GM23338 (cell line): Measurements from ENCODE around the gene HDAC8. TPM values are rescaled to one million over a fixed set of nuclear protein-coding genes. Genes with fewer than 3 reads are reported as not detected.

ENCODE experiments used
- ATAC-seq: fragments of 200-7000 bp; cut with Tn5 transposase; 3 replicates; pipeline ENCODE4 v1.9.1; 2020
- DNase-seq: peaks from one replicate; pipeline ENCODE4 v3.0.0-alpha.2; 2015; ENCODE audit warnings: low spot score
- H2AFZ ChIP-seq: fragments of 200-600 bp; sonication (generic); 2 replicates; pipeline ENCODE4 v1.8.0; 2016; ENCODE audit warnings: antibody characterized with exemption, mild to moderate bottlenecking, moderate library complexity
- H3F3A ChIP-seq: fragments of 200-600 bp; sonication (generic); replicated peaks from 2 replicates; pipeline ENCODE4 v1.8.0; 2017; ENCODE audit warnings: antibody characterized with exemption, mixed run types, low read depth
- H3K27ac ChIP-seq: fragments of 200-600 bp; sonication (generic); 2 replicates; pipeline ENCODE4 v1.6.1; 2016; ENCODE audit warnings: low read depth
- H3K27me3 ChIP-seq: fragments of 200-600 bp; sonication (generic); 2 replicates; pipeline ENCODE4 v1.8.0; 2016; ENCODE audit warnings: mild to moderate bottlenecking, mixed run types, moderate library complexity; ENCODE audit not compliant: insufficient read depth
- H3K36me3 ChIP-seq: fragments of 200-600 bp; sonication (generic); 2 replicates; pipeline ENCODE4 v1.8.0; 2016; ENCODE audit warnings: mild to moderate bottlenecking; ENCODE audit not compliant: insufficient read depth
- H3K4me1 ChIP-seq: fragments of 200-600 bp; sonication (generic); 2 replicates; pipeline ENCODE4 v1.8.0; 2016; ENCODE audit warnings: mild to moderate bottlenecking, moderate library complexity; ENCODE audit not compliant: insufficient read depth
- H3K4me2 ChIP-seq: fragments of 200-600 bp; sonication (generic); 2 replicates; pipeline ENCODE4 v1.7.1; 2017; ENCODE audit warnings: mixed run types
- H3K4me3 ChIP-seq: fragments of 200-600 bp; sonication (generic); 2 replicates; pipeline ENCODE4 v1.6.1; 2016; ENCODE audit warnings: mixed run types
- H3K79me2 ChIP-seq: fragments of 200-600 bp; sonication (generic); replicated peaks from 2 replicates; pipeline ENCODE4 v1.8.0; 2017; ENCODE audit warnings: mild to moderate bottlenecking; ENCODE audit not compliant: insufficient read depth
- H3K9me2 ChIP-seq: fragments of 200-600 bp; sonication (generic); 2 replicates; pipeline ENCODE4 v1.8.0; 2017; ENCODE audit not compliant: insufficient read depth
- H4K20me1 ChIP-seq: fragments of 200-600 bp; sonication (generic); replicated peaks from 2 replicates; pipeline ENCODE4 v1.8.0; 2017; ENCODE audit warnings: mild to moderate bottlenecking; ENCODE audit not compliant: insufficient read depth
- H3K27ac Mint-ChIP-seq: 2 replicates; pipeline ENCODE4 v1.8.0; 2020; ENCODE audit warnings: inconsistent platforms, mild to moderate bottlenecking, moderate library complexity, mixed read lengths
- H3K27me3 Mint-ChIP-seq: 3 replicates; pipeline ENCODE4 v1.8.0; 2022; ENCODE audit warnings: low read depth, mild to moderate bottlenecking, moderate library complexity, mixed read lengths, inconsistent platforms; ENCODE audit not compliant: insufficient read depth, poor library complexity
- H3K36me3 Mint-ChIP-seq: 3 replicates; pipeline ENCODE4 v1.8.0; 2021; ENCODE audit warnings: low read depth, mild to moderate bottlenecking, inconsistent platforms, moderate library complexity, mixed read lengths
- H3K4me1 Mint-ChIP-seq: 3 replicates; pipeline ENCODE4 v1.8.0; 2020; ENCODE audit warnings: mild to moderate bottlenecking, inconsistent platforms, mixed read lengths
- H3K4me3 Mint-ChIP-seq: 3 replicates; pipeline ENCODE4 v1.8.0; 2021; ENCODE audit warnings: moderate library complexity, mild to moderate bottlenecking, inconsistent platforms, mixed read lengths
- H3K9me3 Mint-ChIP-seq: 3 replicates; pipeline ENCODE4 v1.8.0; 2020; ENCODE audit warnings: moderate library complexity, mild to moderate bottlenecking, inconsistent platforms, mixed read lengths
- CREB1 ChIP-seq: fragments of 250-450 bp; sonication (Bioruptor Pico); IDR thresholded peaks from 2 replicates; pipeline ENCODE4 v1.5.0; 2020; ENCODE audit warnings: low read depth, mild to moderate bottlenecking, moderate library complexity
- CTCF ChIP-seq, 2 experiments: fragments of 200-600 bp in 1 of 2; sonication (generic) in 1 of 2; conservative IDR thresholded peaks; 2 replicates each; pipeline versions ENCODE4 v1.5.1 to v1.6.1; 2016 to 2017; ENCODE audit warnings: antibody characterized with exemption in 2 of 2, low read depth in 2 of 2, mild to moderate bottlenecking in 2 of 2, moderate library complexity in 1 of 2
- EZH2 ChIP-seq: fragments of 200-600 bp; sonication (generic); IDR thresholded peaks from one replicate; pipeline ENCODE4 v1.8.0; 2017; ENCODE audit warnings: antibody characterized with exemption, mild to moderate bottlenecking, low read depth; ENCODE audit not compliant: unreplicated experiment
- EZH2phosphoT487 ChIP-seq: fragments of 200-600 bp; sonication (generic); IDR thresholded peaks from one replicate; pipeline ENCODE4 v1.8.1; 2018; ENCODE audit warnings: antibody characterized with exemption; ENCODE audit not compliant: unreplicated experiment
- JUNB ChIP-seq: IDR thresholded peaks from one replicate; pipeline ENCODE4 v1.6.1; 2016; ENCODE audit warnings: antibody characterized with exemption; ENCODE audit not compliant: unreplicated experiment
- NANOG ChIP-seq: IDR thresholded peaks from 2 replicates; pipeline ENCODE4 v1.6.1; 2016; ENCODE audit warnings: antibody characterized with exemption, borderline replicate concordance
- POLR2AphosphoS5 ChIP-seq: IDR thresholded peaks from 2 replicates; pipeline ENCODE4 v1.6.1; 2016; ENCODE audit warnings: antibody characterized with exemption, low read depth
- STAT1 ChIP-seq: IDR thresholded peaks from one replicate; pipeline ENCODE4 v1.6.1; 2016; ENCODE audit warnings: antibody characterized with exemption; ENCODE audit not compliant: unreplicated experiment
- ZNF114 ChIP-seq: fragments of 250-450 bp; sonication (Bioruptor Pico); IDR thresholded peaks from 2 replicates; pipeline ENCODE4 v1.5.0; 2020; ENCODE audit warnings: mild to moderate bottlenecking, moderate library complexity
- ZNF331 ChIP-seq: fragments of 250-450 bp; sonication (Bioruptor Pico); IDR thresholded peaks from 2 replicates; pipeline ENCODE4 v1.5.0; 2020; ENCODE audit warnings: low read depth, mild to moderate bottlenecking, moderate library complexity
- ZNF462 ChIP-seq: fragments of 250-450 bp; sonication (Bioruptor Pico); IDR thresholded peaks from 2 replicates; pipeline ENCODE4 v1.5.0; 2020; ENCODE audit warnings: mild to moderate bottlenecking, moderate library complexity
- polyA plus RNA-seq: library from polyadenylated mRNA; unstranded; fragments of >200 nt; fragmentation: Nextera tagmentation; extraction: Ambion mirVana; gene quantifications from 2 replicates; pipeline ENCODE4 v1.2.1, GENCODE V29; 2016
- total RNA-seq: library from RNA; depleted of rRNA; stranded (reverse); fragments of >200 nt; shearing (Covaris generic); gene quantifications from 2 replicates; pipeline ENCODE4 v1.2.3, GENCODE V29; 2014

The HDAC8 gene
- total and polyA plus RNA-seq, 2 experiments from 2014 or later: 21.6 to 28.7 TPM

GRCh38 chrX:72308566-72309296, 263.9 kb downstream of the HDAC8 start:
- Histone ChIP-seq H4K20me1 (no peaks in the 10 kb centered on the region), H3K4me3 (peak overlapping the region; percentile 58), H3K27me3 (peaks cover 73% of the 10 kb centered on the region), H3K27ac (no peak overlapping the region), H3K79me2 (no peaks in the 10 kb centered on the region), H3F3A (peaks cover 3% of the 10 kb centered on the region; the same call in 1 of the 2 replicates), H2AFZ (peak overlapping the region; percentile 87), H3K4me1 (0 out of 2 replicates have a peak, but pooled peaks cover 5% of the 10 kb centered on the region), H3K4me2 (peak overlapping the region; percentile 80), H3K9me2 (no peaks in the 10 kb centered on the region), H3K36me3 (no peaks in the 10 kb centered on the region)
- Mint-ChIP-seq H3K9me3 (0 out of 3 replicates have a peak, but pooled peaks cover 4% of the 10 kb centered on the region), H3K27me3 (peaks cover 61% of the 10 kb centered on the region), H3K4me3 (peak overlapping the region; percentile 66), H3K27ac (no peak overlapping the region), H3K4me1 (peaks cover 18% of the 10 kb centered on the region; the same call in 2 of the 3 replicates), H3K36me3 (no peaks in the 10 kb centered on the region)
- DNase-seq (peak; percentile 83), ATAC-seq (peak; percentile 36)
- TF ChIP-seq EZH2 (peak; percentile 78), CREB1 (CRISPR knock-in tag) (no peak)

GRCh38 chrX:72308209-72308565, 264.5 kb downstream of the HDAC8 start:
- ATAC-seq (no peak), DNase-seq (no peak)
- Histone ChIP-seq H3K27me3 (peaks cover 78% of the 10 kb centered on the region), H4K20me1 (no peaks in the 10 kb centered on the region), H3K36me3 (no peaks in the 10 kb centered on the region), H3K4me1 (0 out of 2 replicates have a peak, but pooled peaks cover 5% of the 10 kb centered on the region), H3K79me2 (no peaks in the 10 kb centered on the region), H3K4me2 (peak overlapping the region; percentile 80), H2AFZ (no peak overlapping the region), H3K27ac (no peak overlapping the region), H3K9me2 (no peaks in the 10 kb centered on the region), H3F3A (peaks cover 3% of the 10 kb centered on the region; the same call in 1 of the 2 replicates), H3K4me3 (peak overlapping the region; percentile 58)
- H3K27ac Mint-ChIP-seq: no peak overlapping the region
- H3K27me3 Mint-ChIP-seq: peaks cover 61% of the 10 kb centered on the region
- peak overlapping the region; percentile 66 for H3K4me3 Mint-ChIP-seq
- H3K36me3 Mint-ChIP-seq: no peaks in the 10 kb centered on the region
- H3K4me1 Mint-ChIP-seq: peaks cover 14% of the 10 kb centered on the region; the same call in 2 of the 3 replicates
- 0 out of 3 replicates have a peak, but pooled peaks cover 4% of the 10 kb centered on the region for H3K9me3 Mint-ChIP-seq
- TF ChIP-seq EZH2phosphoT487: no peak
- TF ChIP-seq POLR2AphosphoS5: no peak
- TF ChIP-seq CTCF (conservative IDR thresholded peaks at IDR 0.05; ENCODE audit: low read depth in 2 of 2): no peak
- TF ChIP-seq NANOG: no peak
- no peak for TF ChIP-seq STAT1
- TF ChIP-seq ZNF114: no peak
- no peak for TF ChIP-seq EZH2
- TF ChIP-seq ZNF331 (CRISPR knock-in tag): no peak
- TF ChIP-seq JUNB: no peak
- TF ChIP-seq CREB1 (CRISPR knock-in tag): no peak
- no peak for TF ChIP-seq ZNF462 (CRISPR knock-in tag)
